Coronary artery (tissue), 2 donors: ENCODE measurements around the gene DRICH1.
"Not testable (repeated sequence)": the region's sequence is repeated elsewhere in the genome, so short reads cannot be mapped to it uniquely, and the experiment has no call there.

Experiments used
- DNase-seq: peaks from one replicate; pipeline ENCODE4 v3.0.0-alpha.2; 2017; ENCODE audit warnings: low spot score
- H3K27ac ChIP-seq, 2 donors: fragments of 200-600 bp; sonication (generic); one replicate each; pipeline ENCODE4 v1.5.1; 2016 to 2019
- H3K4me3 ChIP-seq: fragments of 200-600 bp; sonication (generic); 2 replicates; pipeline ENCODE4 v1.5.1; 2016; ENCODE audit warnings: mild to moderate bottlenecking, moderate library complexity
- TF ChIP-seq, protein P1 (sequence below): fragments of 200-600 bp; sonication (generic); IDR thresholded peaks from one replicate; pipeline ENCODE4 v1.5.1; 2019; ENCODE audit warnings: antibody characterized with exemption

DRICH1 gene

GRCh38 chr22:23579280-23579679, 52.8 kb downstream of the DRICH1 start:
- no peak for DNase-seq
- Histone ChIP-seq H3K4me3 (no peak overlapping the region), H3K27ac (no peak overlapping the region)
- TF ChIP-seq, protein P1, sequence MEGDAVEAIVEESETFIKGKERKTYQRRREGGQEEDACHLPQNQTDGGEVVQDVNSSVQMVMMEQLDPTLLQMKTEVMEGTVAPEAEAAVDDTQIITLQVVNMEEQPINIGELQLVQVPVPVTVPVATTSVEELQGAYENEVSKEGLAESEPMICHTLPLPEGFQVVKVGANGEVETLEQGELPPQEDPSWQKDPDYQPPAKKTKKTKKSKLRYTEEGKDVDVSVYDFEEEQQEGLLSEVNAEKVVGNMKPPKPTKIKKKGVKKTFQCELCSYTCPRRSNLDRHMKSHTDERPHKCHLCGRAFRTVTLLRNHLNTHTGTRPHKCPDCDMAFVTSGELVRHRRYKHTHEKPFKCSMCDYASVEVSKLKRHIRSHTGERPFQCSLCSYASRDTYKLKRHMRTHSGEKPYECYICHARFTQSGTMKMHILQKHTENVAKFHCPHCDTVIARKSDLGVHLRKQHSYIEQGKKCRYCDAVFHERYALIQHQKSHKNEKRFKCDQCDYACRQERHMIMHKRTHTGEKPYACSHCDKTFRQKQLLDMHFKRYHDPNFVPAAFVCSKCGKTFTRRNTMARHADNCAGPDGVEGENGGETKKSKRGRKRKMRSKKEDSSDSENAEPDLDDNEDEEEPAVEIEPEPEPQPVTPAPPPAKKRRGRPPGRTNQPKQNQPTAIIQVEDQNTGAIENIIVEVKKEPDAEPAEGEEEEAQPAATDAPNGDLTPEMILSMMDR: no peak

DNA sequence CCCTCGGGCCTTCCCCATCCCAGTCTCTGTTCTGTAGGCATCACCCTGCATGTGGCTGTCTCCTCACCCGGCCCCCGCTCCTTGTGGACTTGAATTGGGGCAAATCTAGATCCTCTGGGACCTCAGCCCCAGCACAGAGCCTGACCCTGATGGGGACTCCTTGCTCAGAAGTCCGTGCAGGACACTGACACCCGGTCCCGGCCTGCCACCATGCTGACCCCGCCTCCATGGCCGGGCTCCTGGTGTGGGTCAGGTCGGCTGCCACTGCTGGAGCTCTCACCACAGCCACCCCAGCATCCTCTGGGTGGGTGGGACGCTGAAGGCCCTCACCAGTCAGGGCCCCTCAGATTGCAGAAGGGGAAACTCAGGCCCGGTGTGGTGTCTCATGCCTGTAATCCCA, 53.8 kb downstream of the DRICH1 start:
- DNase-seq: no peak
- Histone ChIP-seq H3K4me3 (no peak overlapping the region), H3K27ac (no peak overlapping the region)
- TF ChIP-seq, protein P1: no peak

- TF ChIP-seq, protein P1: no peak
- no peak for DNase-seq
- Histone ChIP-seq H3K27ac (no peak overlapping the region), H3K4me3 (no peak overlapping the region)
Measured at GRCh38 chr22:23576681-23577080, 55.4 kb downstream of the DRICH1 start.

GRCh38 chr22:23575601-23576000, 56.5 kb downstream of the DRICH1 start:
- H3K4me3 ChIP-seq: no peak overlapping the region
- TF ChIP-seq, protein P1: no peak
- H3K27ac ChIP-seq: no peak overlapping the region
- DNase-seq: no peak

DNA sequence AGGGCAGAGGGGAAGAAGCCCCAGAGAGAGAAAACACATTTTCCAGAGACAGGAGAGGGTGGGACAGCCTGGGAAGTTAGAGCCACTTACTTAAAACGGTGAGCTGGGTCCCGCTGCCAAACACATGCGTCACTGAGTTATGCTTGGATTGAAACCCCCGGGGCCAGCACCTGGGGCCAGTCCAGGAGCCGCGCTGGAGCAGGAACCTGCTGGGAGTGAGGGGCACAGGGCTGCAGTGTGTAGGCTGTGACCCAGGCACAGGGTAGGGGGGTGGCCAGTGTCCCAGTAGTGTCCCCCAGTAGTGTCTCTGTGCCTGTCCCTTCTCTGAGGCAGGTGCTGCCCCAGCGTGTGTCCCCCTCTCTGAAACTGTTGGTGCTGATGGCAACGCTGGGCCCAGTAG, 57.2 kb downstream of the DRICH1 start:
- TF ChIP-seq, protein P1: no peak
- DNase-seq: no peak
- H3K27ac ChIP-seq: no peak overlapping the region
- H3K4me3 ChIP-seq: no peak overlapping the region

- Histone ChIP-seq H3K4me3 (no peak overlapping the region), H3K27ac (no peak overlapping the region)
- DNase-seq: no peak
- TF ChIP-seq, protein P1: no peak
Measured at GRCh38 chr22:23574371-23574811, 57.7 kb downstream of the DRICH1 start.

- not testable (repeated sequence) for H3K4me3 ChIP-seq, H3K27ac ChIP-seq, DNase-seq
Measured at GRCh38 chr22:23573701-23574235, 58.4 kb downstream of the DRICH1 start.

DNA sequence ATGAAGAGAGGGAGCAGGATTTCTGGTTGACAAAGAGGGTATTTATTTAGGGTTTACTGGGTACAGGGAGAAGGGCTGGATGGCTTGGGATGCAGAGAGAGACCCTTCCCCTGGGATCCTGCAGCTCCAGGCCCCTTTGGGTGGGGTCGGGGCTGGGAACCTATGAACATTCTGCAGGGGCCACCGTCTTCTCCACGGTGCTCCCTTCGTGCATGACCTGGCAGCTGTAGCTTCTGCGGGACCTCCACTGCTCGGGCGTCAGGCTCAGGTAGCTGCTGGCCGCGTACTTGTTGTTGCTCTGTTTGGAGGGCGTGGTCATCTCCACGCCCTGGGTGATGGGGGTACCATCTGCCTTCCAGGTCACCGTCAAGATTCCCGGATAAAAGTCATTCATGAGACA, 59.0 kb downstream of the DRICH1 start:
- H3K4me3 ChIP-seq, H3K27ac ChIP-seq, DNase-seq: not testable (repeated sequence)
